Hematopoietic multipotent progenitor cell treated with erythropoietin and hydrocortisone succinate and interleukin-3 and kit ligand, for 4 days (in vitro differentiated cells): ENCODE measurements around the gene VSTM5.
"Not testable (repeated sequence)": the region's sequence is repeated elsewhere in the genome, so short reads cannot be mapped to it uniquely, and the experiment has no call there.

Source experiments
- DNase-seq: peaks from one replicate; pipeline ENCODE4 v3.0.0-alpha.2; 2015

Gene VSTM5, protein sequence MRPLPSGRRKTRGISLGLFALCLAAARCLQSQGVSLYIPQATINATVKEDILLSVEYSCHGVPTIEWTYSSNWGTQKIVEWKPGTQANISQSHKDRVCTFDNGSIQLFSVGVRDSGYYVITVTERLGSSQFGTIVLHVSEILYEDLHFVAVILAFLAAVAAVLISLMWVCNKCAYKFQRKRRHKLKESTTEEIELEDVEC

GRCh38 chr11:93850594-93851018, at the start of gene VSTM5:
TSS of gene VSTM5 (minus strand) at chr11:93850618. CDS start at chr11:93850502, 116 bp downstream.
- no peak for DNase-seq

DNA sequence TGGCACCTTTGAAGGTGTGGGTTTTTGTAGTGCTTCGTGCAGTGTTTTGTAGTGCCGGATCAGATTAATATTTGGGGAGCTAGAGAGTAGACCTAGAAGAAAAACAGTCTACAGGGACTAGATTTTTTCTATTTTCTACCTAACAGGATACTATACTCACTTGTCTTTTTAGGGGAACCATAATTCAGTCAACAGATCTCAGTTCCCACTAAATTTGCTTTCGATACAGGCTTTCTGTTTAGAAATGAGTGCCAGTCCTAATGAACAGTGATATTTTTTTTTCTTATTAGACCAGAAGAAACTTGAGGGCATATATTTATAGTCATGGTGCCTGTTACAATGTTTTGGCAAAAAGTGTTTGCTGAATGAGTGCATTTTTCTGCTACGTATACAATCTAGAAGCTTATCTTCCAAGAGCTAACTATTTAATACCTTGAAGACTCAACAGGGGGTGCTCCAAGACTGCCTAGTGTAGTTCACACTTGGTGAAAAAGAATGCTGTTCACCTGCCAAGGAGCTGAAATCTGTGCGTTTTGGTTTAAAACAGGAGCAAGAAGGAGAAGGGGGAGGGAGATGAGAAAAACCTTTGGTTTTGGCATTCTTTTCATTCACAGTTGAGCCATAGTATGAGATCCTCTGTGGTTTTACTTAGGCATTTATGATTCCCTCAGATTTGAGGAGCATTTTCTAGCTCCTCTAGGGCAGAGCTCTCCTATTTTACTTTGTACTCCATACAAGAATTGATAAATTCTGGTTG, 44.9 kb upstream of the VSTM5 start:
- peak; percentile 72 for DNase-seq

DNA sequence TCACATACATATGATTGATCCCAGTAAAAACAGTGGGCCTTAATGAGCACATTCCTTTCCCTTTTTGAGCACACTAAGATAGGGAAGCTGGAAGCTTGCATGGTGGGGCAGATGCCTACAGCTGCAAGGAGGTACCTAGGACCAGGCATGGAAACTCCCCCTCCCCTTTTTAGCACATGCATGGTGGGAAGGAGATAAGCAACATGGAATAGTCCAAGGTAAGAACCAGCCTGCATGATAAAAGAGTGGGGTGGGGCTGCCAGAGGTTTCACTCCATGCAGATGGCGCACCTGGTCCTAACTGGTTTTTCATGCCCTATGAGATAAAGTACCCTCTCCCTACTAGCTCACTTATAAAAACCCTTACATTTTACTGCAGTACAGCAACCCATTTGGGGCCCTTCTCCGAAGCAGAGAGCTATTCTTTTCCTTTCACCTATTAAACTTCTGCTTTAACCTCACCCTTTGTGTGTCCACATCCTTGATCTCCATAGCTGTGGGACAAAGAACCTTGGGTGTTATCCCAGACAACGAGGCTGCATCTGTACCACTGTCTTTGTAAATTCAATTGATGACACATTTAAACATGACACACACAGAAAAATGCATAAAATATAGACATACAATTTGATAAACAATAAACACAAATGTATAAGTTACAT, 40.1 kb upstream of the VSTM5 start:
- no peak for DNase-seq

- no peak for DNase-seq
Observed at GRCh38 chr11:93887111-93887510, 36.7 kb upstream of the VSTM5 start.

DNA sequence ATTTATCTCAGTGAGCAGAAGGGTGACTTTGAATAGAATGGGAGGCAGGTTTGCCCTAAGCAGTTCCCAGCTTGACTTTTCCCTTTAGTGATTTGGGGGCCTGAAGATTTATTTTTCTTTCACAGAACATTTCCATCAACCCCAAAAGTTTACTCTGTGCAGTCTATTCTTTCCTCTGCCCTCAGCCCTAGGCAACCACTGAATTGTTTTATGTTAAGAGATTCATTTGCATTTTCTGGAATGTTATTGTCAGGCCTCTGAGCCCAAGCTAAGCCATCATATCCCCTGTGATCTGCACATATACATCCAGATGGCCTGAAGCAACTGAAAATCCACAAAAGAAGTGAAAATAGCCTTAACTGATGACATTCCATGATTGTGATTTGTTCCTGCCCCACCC, 28.7 kb upstream of the VSTM5 start:
- DNase-seq: not testable (repeated sequence)

- DNase-seq: no peak
Observed at GRCh38 chr11:93875637-93876036, 25.2 kb upstream of the VSTM5 start.

DNA sequence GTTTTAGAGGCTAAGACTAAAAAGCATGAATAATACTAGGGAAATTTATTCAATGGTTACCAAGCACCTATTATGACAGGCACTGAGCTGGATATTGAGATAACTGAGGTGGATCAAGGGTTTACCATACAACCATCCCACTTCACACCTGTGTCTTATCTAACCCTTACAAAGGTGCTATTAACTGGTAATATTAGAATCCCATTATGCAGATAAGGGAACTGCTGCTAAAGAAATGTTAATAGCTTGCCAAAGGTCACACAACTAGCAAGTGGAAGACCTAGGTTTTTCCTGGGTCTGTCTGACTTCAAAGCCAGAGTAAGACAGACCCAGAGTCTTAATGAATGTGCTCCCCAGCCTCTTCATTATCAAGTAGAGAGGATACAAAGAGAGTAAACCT, 21.1 kb upstream of the VSTM5 start:
- DNase-seq: no peak

DNA sequence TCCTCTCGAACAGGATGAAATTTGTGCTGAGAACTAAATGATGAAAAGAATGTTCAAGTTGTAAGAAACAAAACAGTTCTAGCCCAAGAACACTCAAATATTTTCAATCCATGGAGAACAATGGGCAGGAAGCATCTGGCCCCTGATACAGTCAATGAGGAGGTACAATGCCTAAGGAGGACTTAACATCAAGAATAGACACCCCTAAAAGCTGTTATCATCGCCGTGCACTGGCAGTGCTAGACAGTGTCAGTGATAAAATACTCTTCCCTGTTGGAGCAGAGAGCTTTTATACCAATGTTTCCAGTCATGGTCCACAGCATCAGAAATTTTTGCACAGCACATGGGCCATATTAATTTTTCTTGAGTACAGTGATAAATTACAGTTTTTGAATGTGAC, 20.2 kb upstream of the VSTM5 start:
- peak; percentile 25 for DNase-seq

- DNase-seq: peak; percentile 12
Observed at GRCh38 chr11:93869830-93870229, 19.4 kb upstream of the VSTM5 start.

DNA sequence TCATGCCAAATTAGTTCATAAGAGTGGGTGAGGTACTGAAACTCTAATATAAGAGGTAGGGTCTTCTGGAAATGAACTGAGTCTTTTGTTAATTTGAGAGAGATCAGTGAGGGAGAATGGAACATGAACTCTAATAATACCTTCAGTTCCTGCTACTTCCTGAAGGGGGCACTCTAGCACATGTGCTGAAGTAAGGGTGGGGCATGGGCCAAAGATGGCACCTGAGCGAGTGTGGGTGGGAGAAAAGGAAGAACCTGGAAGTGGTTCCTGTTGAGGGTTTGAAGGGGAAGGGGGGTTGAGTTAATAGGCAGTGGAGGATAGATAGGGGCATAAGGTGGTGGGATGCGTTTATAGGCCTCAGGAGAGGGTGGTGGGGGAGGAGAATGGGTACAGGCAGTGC, 18.0 kb upstream of the VSTM5 start:
- peak; percentile 18 for DNase-seq

- DNase-seq: peak; percentile 23
Observed at GRCh38 chr11:93861808-93862207, 11.4 kb upstream of the VSTM5 start.

DNA sequence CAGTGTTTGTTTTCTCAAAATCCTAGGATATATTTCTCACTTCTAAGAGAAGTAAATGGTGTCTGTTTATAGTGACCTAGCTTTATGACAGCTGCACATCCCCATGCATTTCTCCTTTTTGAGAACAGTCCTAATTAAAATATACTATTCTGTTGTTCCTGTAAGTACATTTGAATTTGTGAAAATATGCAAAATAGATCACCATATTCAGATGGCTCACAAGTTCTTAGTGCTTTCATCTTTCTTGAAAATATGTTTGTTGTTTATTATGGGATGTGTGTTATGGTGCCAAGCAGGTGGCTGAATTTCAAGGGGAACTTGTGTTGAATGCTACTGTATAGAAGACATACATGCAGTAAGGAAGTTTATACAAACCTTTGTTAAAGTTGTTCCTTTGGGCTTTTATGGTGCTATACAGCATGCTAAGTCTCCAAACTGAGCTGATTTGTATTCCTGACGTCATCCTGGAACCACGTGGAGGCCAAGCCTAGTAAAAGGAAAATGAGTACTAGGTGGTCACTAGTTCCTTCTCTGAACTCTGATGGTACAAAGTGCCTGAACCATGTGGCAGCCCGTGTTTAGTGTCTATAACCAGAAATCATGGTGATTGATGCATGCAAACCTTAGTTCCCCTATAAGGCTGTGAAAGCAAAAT, 7.8 kb upstream of the VSTM5 start:
- no peak for DNase-seq

DNA sequence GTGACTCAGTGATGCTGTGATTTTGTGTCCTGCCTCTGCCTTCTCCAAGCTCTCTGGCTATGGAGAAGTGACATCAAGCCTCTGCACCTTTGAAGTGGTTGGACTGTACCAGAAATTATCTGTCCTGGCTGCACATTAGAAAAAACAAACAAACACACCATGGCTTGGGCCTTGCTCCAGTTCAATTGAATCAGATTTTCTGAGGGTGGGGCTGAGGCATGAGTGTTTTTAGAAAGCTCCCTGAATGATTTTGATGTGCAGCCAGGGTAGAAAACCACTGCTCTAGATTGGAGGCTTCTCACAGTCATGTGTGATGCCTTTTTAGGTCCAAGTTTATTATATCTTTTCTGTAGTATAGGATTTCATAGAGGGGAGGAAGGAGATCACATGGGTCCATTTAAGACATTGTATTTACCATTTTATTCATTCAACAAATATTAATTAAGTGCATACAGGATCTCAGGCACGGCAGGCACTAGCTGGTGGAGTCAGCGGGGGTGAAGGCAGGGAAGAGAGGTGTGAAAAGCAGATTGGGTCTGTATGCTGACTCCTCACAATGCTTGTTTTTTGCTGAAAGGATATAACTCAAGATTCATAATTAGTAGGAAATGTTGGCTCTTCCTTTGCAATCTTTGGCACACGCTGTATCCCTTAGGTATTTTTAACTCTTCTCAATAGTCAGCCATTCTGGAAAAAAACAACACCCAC, 7.1 kb upstream of the VSTM5 start:
- no peak for DNase-seq

GRCh38 chr11:93852242-93852641, 1.8 kb upstream of the VSTM5 start:
- no peak for DNase-seq

DNA sequence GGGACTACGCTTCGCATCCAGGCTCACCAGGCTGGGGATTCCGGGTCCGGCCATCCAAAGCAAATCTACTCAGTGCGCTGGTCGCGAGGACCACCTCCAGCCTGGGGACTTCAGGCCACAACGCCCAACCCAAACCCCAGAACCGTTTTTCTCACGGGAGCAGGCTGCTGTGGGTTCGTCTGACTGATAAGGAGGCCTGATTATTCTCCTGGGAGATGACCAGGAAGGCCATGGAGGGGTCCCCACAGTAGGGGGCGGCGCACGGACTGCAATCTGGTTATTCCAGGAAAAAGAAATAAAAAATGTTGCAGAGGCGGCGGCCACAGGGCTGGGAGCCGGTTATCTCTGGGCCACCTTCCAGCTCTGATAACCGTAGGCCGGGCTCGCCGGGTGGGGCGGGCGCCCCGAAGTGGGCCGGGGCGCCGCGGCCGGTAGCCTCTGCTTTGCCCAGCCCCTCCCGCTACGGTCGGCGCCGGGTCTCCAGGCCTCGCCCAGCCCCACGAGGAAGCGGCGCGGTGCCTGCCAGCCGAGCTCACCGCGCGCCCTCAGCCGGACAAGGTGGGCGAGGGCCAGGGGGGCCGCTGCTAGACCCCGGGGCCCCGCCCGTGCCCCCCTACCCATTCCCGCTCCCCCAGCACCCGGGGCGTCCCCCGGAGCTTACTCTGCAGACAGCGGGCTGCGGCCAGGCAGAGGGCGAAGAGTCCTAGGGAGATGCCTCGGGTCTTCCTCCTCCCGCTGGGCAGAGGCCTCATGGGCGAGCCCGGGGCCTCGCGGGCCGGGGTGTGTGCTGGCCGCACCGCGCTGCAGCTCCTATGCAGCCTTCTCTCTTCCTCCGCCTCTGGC, 446 bp downstream of the VSTM5 start:
- DNase-seq: peak; percentile 71

DNA sequence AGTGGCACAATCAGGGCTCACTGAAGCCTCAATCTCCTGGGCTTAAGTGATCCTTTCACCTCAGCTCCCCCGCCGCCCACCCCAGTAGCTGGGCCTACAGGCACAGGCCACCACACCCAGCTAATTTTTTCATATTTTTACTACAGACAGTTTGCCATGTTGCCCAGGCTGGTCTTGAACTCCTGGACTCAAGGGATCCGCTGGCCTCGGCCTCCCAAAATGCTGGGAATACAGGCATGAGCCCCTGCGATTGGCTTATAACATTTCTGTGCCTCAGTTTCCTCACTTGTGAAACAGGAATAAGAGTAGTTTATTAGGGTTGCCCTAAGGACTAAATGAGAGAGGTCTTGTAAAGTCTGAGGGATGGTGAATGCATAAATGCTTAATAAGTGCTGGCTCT, 1.2 kb downstream of the VSTM5 start:
- DNase-seq: no peak

DNA sequence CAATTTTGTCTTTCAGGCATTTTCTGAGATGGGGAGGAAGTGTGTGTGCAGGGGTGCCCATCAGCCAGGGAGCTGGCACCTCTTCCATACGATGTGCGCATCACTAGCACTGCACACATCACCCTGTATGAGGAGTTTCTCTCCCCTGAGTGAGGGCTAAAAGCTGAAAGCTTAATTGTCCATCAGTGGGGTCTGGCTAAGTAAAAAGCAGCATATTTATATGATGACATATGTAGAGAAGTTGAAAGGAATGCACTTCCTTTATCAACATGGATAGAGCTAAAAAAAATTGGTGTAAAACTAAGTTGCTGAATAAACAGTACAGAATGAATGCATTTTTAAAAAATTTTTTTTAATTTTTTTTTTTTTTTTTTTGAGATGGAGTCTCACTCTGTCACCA, 4.0 kb downstream of the VSTM5 start:
- DNase-seq: no peak

DNA sequence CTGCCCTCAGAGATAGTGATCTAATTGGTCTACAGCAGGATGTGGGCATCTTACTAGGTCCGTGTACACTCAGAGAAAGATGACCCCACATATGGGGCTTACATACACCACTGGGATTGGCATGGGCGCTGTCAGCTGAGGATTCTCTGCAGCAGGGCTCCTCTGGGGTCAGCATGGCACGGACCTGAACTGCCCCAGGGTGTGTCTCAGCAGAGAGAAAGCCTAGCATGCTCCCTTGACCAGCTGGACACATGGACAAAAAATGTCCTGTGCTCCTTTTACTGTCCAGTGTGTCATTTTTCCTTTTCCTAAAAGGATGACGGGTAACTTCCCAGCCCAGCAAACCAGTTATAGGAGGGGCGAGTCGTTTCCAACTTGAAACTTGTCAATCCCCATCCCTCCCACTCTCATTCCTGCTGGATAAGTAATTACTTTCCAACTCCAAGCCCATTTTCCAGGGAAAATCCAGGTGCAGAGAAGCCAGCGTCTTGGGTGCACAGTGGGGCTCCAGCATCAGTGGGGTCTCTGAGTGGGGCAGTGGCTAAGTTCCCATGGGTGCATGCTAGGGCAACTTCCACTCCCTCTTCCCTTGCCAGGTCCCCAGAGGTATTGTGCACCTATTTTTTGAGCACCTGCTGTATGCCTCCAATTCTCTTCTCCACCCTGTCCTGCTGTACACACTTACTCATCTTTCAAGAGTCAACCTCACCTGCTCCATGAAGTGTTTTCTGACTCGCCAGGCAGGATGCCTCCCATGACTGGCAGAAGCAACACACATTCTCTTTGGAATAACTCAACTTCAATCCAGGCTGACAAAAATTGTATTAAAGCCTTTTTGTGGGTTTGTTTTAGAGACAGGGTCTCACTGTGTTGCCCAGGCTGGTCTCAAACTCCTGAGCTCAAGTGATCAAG, 5.0 kb downstream of the VSTM5 start:
- DNase-seq: peak; percentile 34

DNA sequence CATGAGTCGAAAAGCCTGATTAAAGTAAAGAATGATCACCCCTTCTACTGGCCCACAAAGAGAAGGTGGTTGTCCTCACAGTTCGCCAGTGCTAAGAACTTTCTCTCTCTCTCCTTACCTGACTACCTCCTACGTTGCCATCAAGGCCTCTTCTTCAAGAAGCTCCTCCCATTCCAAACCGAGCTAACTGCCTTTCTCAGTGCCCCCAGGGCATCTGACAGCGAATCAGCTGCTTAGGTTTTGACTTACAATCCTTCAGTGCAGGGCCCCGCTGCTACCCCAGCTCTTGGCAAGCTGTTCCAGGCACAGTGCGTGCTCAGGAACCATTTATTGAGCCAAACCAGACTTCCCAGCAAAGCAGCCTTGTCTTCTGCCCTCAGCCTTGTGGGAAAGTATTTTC, 5.8 kb downstream of the VSTM5 start:
- DNase-seq: no peak

DNA sequence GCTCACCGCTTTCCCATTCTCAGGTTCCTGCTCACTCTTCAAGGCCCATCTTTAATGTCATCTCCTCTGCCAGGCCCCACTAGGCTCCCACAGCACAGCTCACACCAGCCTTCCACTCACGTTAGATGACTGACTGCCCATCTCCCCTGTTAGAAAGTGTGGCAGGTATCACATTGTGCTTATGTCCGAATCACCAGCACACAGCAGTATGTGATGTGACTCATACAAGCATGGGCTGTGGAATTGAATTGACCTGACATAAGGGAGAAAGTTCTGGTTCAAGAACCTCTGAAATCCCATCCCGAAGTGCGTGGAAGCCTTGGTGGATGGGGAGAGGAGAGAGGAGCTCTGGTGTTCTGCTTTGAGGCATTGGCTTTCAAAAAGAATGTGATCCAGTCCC, 6.5 kb downstream of the VSTM5 start:
- DNase-seq: no peak

- peak; percentile 87 for DNase-seq
Observed at GRCh38 chr11:93842461-93842860, 8.0 kb downstream of the VSTM5 start.
